Measurements from ENCODE around the gene TOE1. TPM values are rescaled to one million over a fixed set of nuclear protein-coding genes. Genes with fewer than 3 reads are reported as not detected.
A peak's percentile ranks its signal among the peaks of the same experiment; 100 is the strongest.

TOE1 gene
- total and polyA plus RNA-seq, 9 of the 15 experiments (the other 6 are each of a cell fraction or from before 2014, with no cell fraction given), result 32.1 to 85.7 (median 38.0) TPM

DNA sequence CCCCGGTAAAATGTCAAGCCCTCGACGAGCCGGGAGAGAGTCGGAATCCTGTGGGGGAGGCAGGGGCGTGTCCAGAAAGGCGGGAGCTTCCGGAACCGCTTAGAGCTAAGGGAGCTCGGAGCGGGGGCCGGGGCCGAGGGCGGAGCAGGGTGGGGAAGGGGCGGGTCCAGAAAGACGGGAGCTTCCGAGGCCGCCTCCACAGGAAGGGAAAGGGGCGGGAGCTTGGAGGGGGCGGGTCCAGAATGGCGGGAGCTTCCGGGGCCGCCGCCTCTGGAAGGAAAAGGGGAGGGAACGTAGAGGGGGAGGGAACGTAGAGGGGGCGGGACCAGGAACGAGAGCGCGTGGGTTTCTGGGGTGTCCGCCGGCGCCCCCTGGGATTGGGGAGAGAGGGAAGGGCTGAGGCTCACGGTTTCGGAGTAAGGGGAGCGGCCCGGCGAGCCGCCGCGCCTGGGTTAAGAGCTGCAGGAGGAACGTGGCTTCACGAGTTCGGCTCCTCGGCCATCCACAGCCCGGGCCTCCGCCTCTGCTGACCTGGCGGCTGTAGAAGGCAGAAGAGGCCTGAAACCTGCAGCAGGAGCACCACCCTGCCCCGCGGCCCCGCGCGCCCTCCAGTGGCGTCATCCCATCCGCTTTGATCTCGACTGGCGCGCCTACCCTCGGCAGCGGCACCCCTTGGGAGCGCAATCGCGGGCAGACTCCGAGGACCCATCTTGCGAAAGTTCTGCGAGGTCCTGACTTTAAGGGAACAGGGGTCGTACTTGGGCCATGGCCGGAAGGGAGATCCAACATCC is 36.3 kb upstream of the TOE1 start (continued):
- TF ChIP-seq, protein P1, sequence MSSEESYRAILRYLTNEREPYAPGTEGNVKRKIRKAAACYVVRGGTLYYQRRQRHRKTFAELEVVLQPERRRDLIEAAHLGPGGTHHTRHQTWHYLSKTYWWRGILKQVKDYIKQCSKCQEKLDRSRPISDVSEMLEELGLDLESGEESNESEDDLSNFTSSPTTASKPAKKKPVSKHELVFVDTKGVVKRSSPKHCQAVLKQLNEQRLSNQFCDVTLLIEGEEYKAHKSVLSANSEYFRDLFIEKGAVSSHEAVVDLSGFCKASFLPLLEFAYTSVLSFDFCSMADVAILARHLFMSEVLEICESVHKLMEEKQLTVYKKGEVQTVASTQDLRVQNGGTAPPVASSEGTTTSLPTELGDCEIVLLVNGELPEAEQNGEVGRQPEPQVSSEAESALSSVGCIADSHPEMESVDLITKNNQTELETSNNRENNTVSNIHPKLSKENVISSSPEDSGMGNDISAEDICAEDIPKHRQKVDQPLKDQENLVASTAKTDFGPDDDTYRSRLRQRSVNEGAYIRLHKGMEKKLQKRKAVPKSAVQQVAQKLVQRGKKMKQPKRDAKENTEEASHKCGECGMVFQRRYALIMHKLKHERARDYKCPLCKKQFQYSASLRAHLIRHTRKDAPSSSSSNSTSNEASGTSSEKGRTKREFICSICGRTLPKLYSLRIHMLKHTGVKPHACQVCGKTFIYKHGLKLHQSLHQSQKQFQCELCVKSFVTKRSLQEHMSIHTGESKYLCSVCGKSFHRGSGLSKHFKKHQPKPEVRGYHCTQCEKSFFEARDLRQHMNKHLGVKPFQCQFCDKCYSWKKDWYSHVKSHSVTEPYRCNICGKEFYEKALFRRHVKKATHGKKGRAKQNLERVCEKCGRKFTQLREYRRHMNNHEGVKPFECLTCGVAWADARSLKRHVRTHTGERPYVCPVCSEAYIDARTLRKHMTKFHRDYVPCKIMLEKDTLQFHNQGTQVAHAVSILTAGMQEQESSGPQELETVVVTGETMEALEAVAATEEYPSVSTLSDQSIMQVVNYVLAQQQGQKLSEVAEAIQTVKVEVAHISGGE (CRISPR knock-in tag; IDR thresholded peaks at IDR 0.05), result peak in 2 of 3 experiments; percentile 62 to 94; a peak in 3 of 6 replicates
- TF ChIP-seq SIRT6 (IDR thresholded peaks at IDR 0.05; ENCODE audit: low read depth, low read length), result no peak
- TF ChIP-seq ZNF263 (CRISPR knock-in tag; IDR thresholded peaks at IDR 0.05; ENCODE audit: borderline replicate concordance), result peak; percentile 96
- TF ChIP-seq POLR2AphosphoS2 (IDR thresholded peaks at IDR 0.05; ENCODE audit: low read length), result no peak
- TF ChIP-seq, protein P2, sequence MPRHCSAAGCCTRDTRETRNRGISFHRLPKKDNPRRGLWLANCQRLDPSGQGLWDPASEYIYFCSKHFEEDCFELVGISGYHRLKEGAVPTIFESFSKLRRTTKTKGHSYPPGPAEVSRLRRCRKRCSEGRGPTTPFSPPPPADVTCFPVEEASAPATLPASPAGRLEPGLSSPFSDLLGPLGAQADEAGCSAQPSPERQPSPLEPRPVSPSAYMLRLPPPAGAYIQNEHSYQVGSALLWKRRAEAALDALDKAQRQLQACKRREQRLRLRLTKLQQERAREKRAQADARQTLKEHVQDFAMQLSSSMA (CRISPR knock-in tag; IDR thresholded peaks at IDR 0.05), result no peak
- peak; percentile 91 for TF ChIP-seq CEBPB (tag; IDR thresholded peaks at IDR 0.05)
- no peak for TF ChIP-seq RHOXF2B (CRISPR knock-in tag; conservative IDR thresholded peaks at IDR 0.05)
- no peak; the same call in 1 of the 2 replicates for TF ChIP-seq ZNF431 (CRISPR knock-in tag; IDR thresholded peaks at IDR 0.05)
- TF ChIP-seq ARID1B (IDR thresholded peaks at IDR 0.05), result peak; percentile 52
- no peak for TF ChIP-seq KDM2B (CRISPR knock-in tag; IDR thresholded peaks at IDR 0.05)
- TF ChIP-seq ZNF311 (CRISPR knock-in tag; IDR thresholded peaks at IDR 0.05), result no peak
- TF ChIP-seq TOE1 (IDR thresholded peaks at IDR 0.05; ENCODE audit: borderline replicate concordance), result peak; percentile 73
- 0 out of 2 replicates have a peak, but pooled peaks have one; percentile 69 for TF ChIP-seq TOE1 (CRISPR knock-in tag; IDR thresholded peaks at IDR 0.05; ENCODE audit: borderline replicate concordance, low read depth)
- TF ChIP-seq MTA3 (IDR thresholded peaks at IDR 0.05; ENCODE audit: borderline replicate concordance), result peak; percentile 93
- TF ChIP-seq GTF2A2 (tag; IDR thresholded peaks at IDR 0.05), result 0 out of 2 replicates have a peak, but pooled peaks have one; percentile 40
- TF ChIP-seq TRIM24 (IDR thresholded peaks at IDR 0.05), result peak in 1 of 2 experiments; percentile 34; a peak in 2 of 4 replicates

Measured in K562 (cell line).